MM.1S (cell line): ENCODE results near the gene DNAH10.

Experiments used
- CTCF ChIP-seq: fragments of 300-600 bp; sonication (generic); IDR thresholded peaks from 2 replicates; pipeline ENCODE4 v1.5.1; 2016; ENCODE audit warnings: antibody characterized with exemption, low read length, mixed read lengths
- EZH2 ChIP-seq: fragments of 300-600 bp; sonication (generic); optimal IDR thresholded peaks from 2 replicates; pipeline ENCODE3; 2017; ENCODE audit warnings: low read depth, mild to moderate bottlenecking, antibody characterized with exemption, low read length, mixed read lengths
- EZH2phosphoT487 ChIP-seq: fragments of 300-600 bp; sonication (generic); IDR thresholded peaks from 2 replicates; pipeline ENCODE4 v1.6.1; 2018; ENCODE audit warnings: antibody characterized with exemption, low read length

GRCh38 chr12:123944696-123945095 lies 182.6 kb downstream of the DNAH10 start:
- TF ChIP-seq CTCF (no peak), EZH2phosphoT487 (no peak), EZH2 (no peak)
